ENCODE measurements around the gene PRKCZ.

The PRKCZ gene

DNA sequence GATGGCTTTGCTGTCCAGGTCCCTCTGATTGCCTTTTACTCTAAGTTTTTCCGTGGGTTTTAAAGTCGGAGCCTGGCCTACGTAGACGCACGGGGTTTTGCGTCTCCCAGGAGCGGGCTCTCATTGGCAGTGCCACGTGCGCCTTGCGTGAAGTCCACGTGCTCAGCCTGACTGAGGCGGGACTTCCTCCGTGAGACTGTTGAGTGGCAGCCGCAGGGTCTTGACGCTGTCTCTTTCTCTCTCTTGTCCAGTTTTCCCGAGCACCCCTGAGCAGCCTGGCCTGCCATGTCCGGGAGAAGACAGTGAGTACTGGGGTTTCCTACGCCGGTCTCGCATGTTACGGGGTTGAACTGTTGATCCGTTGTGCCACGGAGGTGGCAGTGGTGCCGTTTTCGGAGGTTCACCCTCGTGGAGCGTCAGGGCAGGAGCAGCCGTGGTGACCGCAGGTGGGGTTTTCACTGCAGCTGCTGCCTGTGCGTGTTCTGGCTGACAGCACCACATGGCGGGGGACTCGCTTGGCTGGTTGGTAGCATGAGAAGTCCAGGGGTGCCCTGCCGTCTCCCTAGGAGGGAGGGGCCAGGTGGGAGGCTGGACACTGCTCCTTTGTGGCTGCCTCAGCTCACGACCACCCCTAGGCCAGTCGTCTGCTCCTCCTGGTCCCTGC is 9.2 kb downstream of the PRKCZ start:
- no peak for TF ChIP-seq ZFX (IDR thresholded peaks at IDR 0.05; ENCODE audit: borderline replicate concordance)
- TF ChIP-seq, protein P1, sequence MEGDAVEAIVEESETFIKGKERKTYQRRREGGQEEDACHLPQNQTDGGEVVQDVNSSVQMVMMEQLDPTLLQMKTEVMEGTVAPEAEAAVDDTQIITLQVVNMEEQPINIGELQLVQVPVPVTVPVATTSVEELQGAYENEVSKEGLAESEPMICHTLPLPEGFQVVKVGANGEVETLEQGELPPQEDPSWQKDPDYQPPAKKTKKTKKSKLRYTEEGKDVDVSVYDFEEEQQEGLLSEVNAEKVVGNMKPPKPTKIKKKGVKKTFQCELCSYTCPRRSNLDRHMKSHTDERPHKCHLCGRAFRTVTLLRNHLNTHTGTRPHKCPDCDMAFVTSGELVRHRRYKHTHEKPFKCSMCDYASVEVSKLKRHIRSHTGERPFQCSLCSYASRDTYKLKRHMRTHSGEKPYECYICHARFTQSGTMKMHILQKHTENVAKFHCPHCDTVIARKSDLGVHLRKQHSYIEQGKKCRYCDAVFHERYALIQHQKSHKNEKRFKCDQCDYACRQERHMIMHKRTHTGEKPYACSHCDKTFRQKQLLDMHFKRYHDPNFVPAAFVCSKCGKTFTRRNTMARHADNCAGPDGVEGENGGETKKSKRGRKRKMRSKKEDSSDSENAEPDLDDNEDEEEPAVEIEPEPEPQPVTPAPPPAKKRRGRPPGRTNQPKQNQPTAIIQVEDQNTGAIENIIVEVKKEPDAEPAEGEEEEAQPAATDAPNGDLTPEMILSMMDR (IDR thresholded peaks at IDR 0.05): no peak
- no peak overlapping the region for H3K27ac ChIP-seq

GRCh38 chr1:2060072-2060471 is 9.9 kb downstream of the PRKCZ start:
- no peak overlapping the region for H3K27ac ChIP-seq
- TF ChIP-seq, protein P1 (IDR thresholded peaks at IDR 0.05): no peak
- TF ChIP-seq ZFX (IDR thresholded peaks at IDR 0.05; ENCODE audit: borderline replicate concordance): no peak

DNA sequence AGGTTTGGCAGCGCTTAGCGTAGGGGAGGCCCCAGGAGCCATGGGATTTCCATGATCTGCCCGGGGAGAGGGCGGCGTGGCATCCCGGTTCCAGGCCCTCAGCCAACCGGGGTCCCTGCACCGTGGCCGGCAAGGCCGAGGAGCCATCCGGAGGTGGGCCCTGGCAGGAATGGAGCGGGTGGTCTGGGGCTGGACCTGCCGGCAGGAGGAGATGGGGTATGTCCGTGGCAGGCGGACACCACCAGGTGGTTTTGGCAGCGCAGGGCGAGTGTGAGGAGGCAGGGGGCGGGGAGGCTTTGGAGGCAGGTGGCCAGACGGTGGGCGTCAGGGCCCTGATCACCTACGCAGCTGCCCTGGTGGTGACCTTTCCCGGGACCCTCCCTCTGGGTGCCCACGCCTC is 10.3 kb downstream of the PRKCZ start:
- TF ChIP-seq ZFX (IDR thresholded peaks at IDR 0.05; ENCODE audit: borderline replicate concordance): no peak
- TF ChIP-seq, protein P1 (IDR thresholded peaks at IDR 0.05): no peak

GRCh38 chr1:2061065-2061778 is 11.0 kb downstream of the PRKCZ start:
- TF ChIP-seq, protein P1 (IDR thresholded peaks at IDR 0.05): no peak
- TF ChIP-seq ZFX (IDR thresholded peaks at IDR 0.05; ENCODE audit: borderline replicate concordance): no peak
- H3K27ac ChIP-seq: no peak overlapping the region

More for the DNA sequence above, 10.3 kb downstream of the PRKCZ start:
- H3K27ac ChIP-seq: no peak overlapping the region

GRCh38 chr1:2065699-2066098 is 15.5 kb downstream of the PRKCZ start:
- no peak overlapping the region for H3K27ac ChIP-seq

GRCh38 chr1:2067393-2067792 is 17.2 kb downstream of the PRKCZ start:
- H3K27ac ChIP-seq: no peak overlapping the region
- TF ChIP-seq, protein P1 (IDR thresholded peaks at IDR 0.05): no peak
- TF ChIP-seq ZFX (IDR thresholded peaks at IDR 0.05; ENCODE audit: borderline replicate concordance): no peak

More at GRCh38 chr1:2065699-2066098, 15.5 kb downstream of the PRKCZ start:
- TF ChIP-seq ZFX (IDR thresholded peaks at IDR 0.05; ENCODE audit: borderline replicate concordance): no peak
- TF ChIP-seq, protein P1 (IDR thresholded peaks at IDR 0.05): no peak

DNA sequence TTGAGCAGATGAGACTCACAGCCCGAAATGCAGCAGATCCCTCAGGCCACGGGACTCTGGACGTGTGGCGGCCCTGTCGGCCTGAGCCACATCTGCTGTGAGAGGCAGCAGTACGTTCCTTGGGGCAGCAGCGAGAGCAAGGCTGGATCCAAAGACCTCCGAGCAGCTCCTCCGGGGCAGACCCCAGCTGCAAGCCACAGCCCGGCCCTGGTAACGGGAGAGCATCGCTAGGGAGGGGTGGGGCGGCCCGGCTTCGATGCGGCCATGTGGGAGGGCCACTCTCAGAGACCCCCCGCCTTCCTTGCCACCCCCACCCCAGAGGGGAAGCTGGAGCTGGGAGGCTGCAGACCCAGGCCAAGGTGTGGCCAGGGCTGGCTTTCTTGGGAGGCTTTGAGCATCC is 17.8 kb downstream of the PRKCZ start:
- TF ChIP-seq, protein P1 (IDR thresholded peaks at IDR 0.05): no peak
- no peak for TF ChIP-seq ZFX (IDR thresholded peaks at IDR 0.05; ENCODE audit: borderline replicate concordance)

More for the DNA sequence above, 17.8 kb downstream of the PRKCZ start:
- no peak overlapping the region for H3K27ac ChIP-seq
